ENCODE results near the gene IL23R.

GRCh38 chr1:67146101-67146500 is 20.2 kb upstream of the IL23R start:
- TF ChIP-seq ZNF432 (CRISPR knock-in tag; IDR thresholded peaks at IDR 0.05; ENCODE audit: borderline replicate concordance), result no peak
- TF ChIP-seq ZBTB8A (CRISPR knock-in tag; IDR thresholded peaks at IDR 0.05; ENCODE audit: borderline replicate concordance, low read depth), result no peak
- TF ChIP-seq TAF15 (IDR thresholded peaks at IDR 0.05; ENCODE audit: low read depth, low read length, poor library complexity, severe bottlenecking), result no peak
- TF ChIP-seq ZNF292 (CRISPR knock-in tag; IDR thresholded peaks at IDR 0.05; ENCODE audit: borderline replicate concordance, low read depth), result no peak
- TF ChIP-seq MED13 (CRISPR knock-in tag; IDR thresholded peaks at IDR 0.05), result no peak
- TF ChIP-seq MTA1 (CRISPR knock-in tag; IDR thresholded peaks at IDR 0.05; ENCODE audit: borderline replicate concordance), result no peak
- no peak for TF ChIP-seq CREB3 (CRISPR knock-in tag; IDR thresholded peaks at IDR 0.05)
- no peak for TF ChIP-seq RFX5 (IDR thresholded peaks at IDR 0.05; ENCODE audit: low read depth, low read length)
- TF ChIP-seq CTCF (CRISPR knock-in tag; IDR thresholded peaks at IDR 0.05), result no peak
- TF ChIP-seq ZFP1 (CRISPR knock-in tag; IDR thresholded peaks at IDR 0.05), result no peak
- TF ChIP-seq ZNF710 (CRISPR knock-in tag; IDR thresholded peaks at IDR 0.05; ENCODE audit: borderline replicate concordance), result no peak
- no peak for TF ChIP-seq MLX (CRISPR knock-in tag; IDR thresholded peaks at IDR 0.05)
